IPS-15b (cell line): ENCODE measurements around the gene SCUBE3.
A peak's percentile ranks its signal among the peaks of the same experiment; 100 is the strongest.

Experiments
- H3K27me3 ChIP-seq: one replicate; pipeline ENCODE4 v1.6.1; 2013; ENCODE audit warnings: low read length; ENCODE audit not compliant: control insufficient read depth, insufficient read depth
- H3K36me3 ChIP-seq: one replicate; pipeline ENCODE4 v1.6.1; 2013; ENCODE audit warnings: low read length; ENCODE audit not compliant: control insufficient read depth, insufficient read depth
- H3K4me1 ChIP-seq: one replicate; pipeline ENCODE4 v1.6.1; 2013; ENCODE audit warnings: mild to moderate bottlenecking, low read length; ENCODE audit not compliant: control insufficient read depth, insufficient read depth
- H3K4me3 ChIP-seq: one replicate; pipeline ENCODE4 v1.5.1; 2013; ENCODE audit warnings: low read depth, low read length
- H3K9ac ChIP-seq: one replicate; pipeline ENCODE4 v1.6.1; 2013; ENCODE audit warnings: low read depth, mild to moderate bottlenecking, low read length
- H3K9me3 ChIP-seq: one replicate; pipeline ENCODE4 v1.6.1; 2013; ENCODE audit warnings: mild to moderate bottlenecking, low read length; ENCODE audit not compliant: control insufficient read depth, insufficient read depth

SCUBE3 gene

GRCh38 chr6:35213824-35214756, at the start of gene SCUBE3:
Gene SCUBE3 (plus strand): TSS chr6:35213956. CDS start chr6:35214419, 463 bp downstream.
- no peak within 1 kb of the TSS for H3K9ac ChIP-seq
- peaks cover 82% of the 10 kb centered on the region for H3K27me3 ChIP-seq
- no peaks in the 10 kb centered on the region for H3K9me3 ChIP-seq
- H3K4me1 ChIP-seq = peaks cover 33% of the 10 kb centered on the region
- no peaks in the 10 kb centered on the region for H3K36me3 ChIP-seq
- peak within 1 kb of the TSS; percentile 75 for H3K4me3 ChIP-seq

GRCh38 chr6:35164277-35164676, 49.5 kb upstream of the SCUBE3 start:
- H3K4me1 ChIP-seq = peaks cover 7% of the 10 kb centered on the region
- H3K9ac ChIP-seq = no peak overlapping the region
- H3K9me3 ChIP-seq = no peaks in the 10 kb centered on the region
- H3K27me3 ChIP-seq = peaks cover 6% of the 10 kb centered on the region
- H3K4me3 ChIP-seq = no peak overlapping the region
- no peaks in the 10 kb centered on the region for H3K36me3 ChIP-seq

GRCh38 chr6:35164868-35165267, 48.9 kb upstream of the SCUBE3 start:
- no peak overlapping the region for H3K4me3 ChIP-seq
- H3K9me3 ChIP-seq = no peaks in the 10 kb centered on the region
- peaks cover 7% of the 10 kb centered on the region for H3K4me1 ChIP-seq
- peaks cover 6% of the 10 kb centered on the region for H3K27me3 ChIP-seq
- no peak overlapping the region for H3K9ac ChIP-seq
- H3K36me3 ChIP-seq = no peaks in the 10 kb centered on the region

GRCh38 chr6:35165630-35166071, 48.1 kb upstream of the SCUBE3 start:
- peaks cover 7% of the 10 kb centered on the region for H3K4me1 ChIP-seq
- peaks cover 6% of the 10 kb centered on the region for H3K27me3 ChIP-seq
- no peaks in the 10 kb centered on the region for H3K9me3 ChIP-seq
- no peaks in the 10 kb centered on the region for H3K36me3 ChIP-seq
- no peak overlapping the region for H3K9ac ChIP-seq
- H3K4me3 ChIP-seq = no peak overlapping the region

GRCh38 chr6:35166116-35166515, 47.6 kb upstream of the SCUBE3 start:
- H3K9ac ChIP-seq = no peak overlapping the region

GRCh38 chr6:35166520-35166919, 47.2 kb upstream of the SCUBE3 start:
- Histone ChIP-seq H3K27me3 (peaks cover 2% of the 10 kb centered on the region), H3K4me3 (no peak overlapping the region), H3K9me3 (no peaks in the 10 kb centered on the region), H3K9ac (no peak overlapping the region), H3K4me1 (peaks cover 7% of the 10 kb centered on the region), H3K36me3 (no peaks in the 10 kb centered on the region)

More at GRCh38 chr6:35166116-35166515, 47.6 kb upstream of the SCUBE3 start:
- Histone ChIP-seq H3K4me3 (no peak overlapping the region), H3K4me1 (peaks cover 7% of the 10 kb centered on the region), H3K9me3 (no peaks in the 10 kb centered on the region), H3K27me3 (peaks cover 2% of the 10 kb centered on the region), H3K36me3 (no peaks in the 10 kb centered on the region)

- Histone ChIP-seq H3K9ac (no peak overlapping the region), H3K4me1 (peaks cover 7% of the 10 kb centered on the region), H3K9me3 (no peaks in the 10 kb centered on the region), H3K4me3 (no peak overlapping the region), H3K27me3 (peaks cover 2% of the 10 kb centered on the region), H3K36me3 (no peaks in the 10 kb centered on the region)
These were observed 46.3 kb upstream of the SCUBE3 start for GRCh38 chr6:35167505-35167904.

GRCh38 chr6:35168461-35168861, 45.3 kb upstream of the SCUBE3 start:
- no peak overlapping the region for H3K4me3 ChIP-seq
- peaks cover 2% of the 10 kb centered on the region for H3K27me3 ChIP-seq
- no peaks in the 10 kb centered on the region for H3K36me3 ChIP-seq
- H3K9ac ChIP-seq = no peak overlapping the region
- H3K4me1 ChIP-seq = peaks cover 7% of the 10 kb centered on the region
- no peaks in the 10 kb centered on the region for H3K9me3 ChIP-seq

GRCh38 chr6:35170166-35170565, 43.6 kb upstream of the SCUBE3 start:
- Histone ChIP-seq H3K9me3 (no peaks in the 10 kb centered on the region), H3K27me3 (no peaks in the 10 kb centered on the region), H3K4me1 (peaks cover 7% of the 10 kb centered on the region), H3K9ac (no peak overlapping the region), H3K4me3 (no peak overlapping the region), H3K36me3 (no peaks in the 10 kb centered on the region)

GRCh38 chr6:35170891-35171290, 42.9 kb upstream of the SCUBE3 start:
- H3K27me3 ChIP-seq = no peaks in the 10 kb centered on the region
- H3K36me3 ChIP-seq = no peaks in the 10 kb centered on the region
- H3K4me3 ChIP-seq = no peak overlapping the region

GRCh38 chr6:35173044-35173426, 40.7 kb upstream of the SCUBE3 start:
- Histone ChIP-seq H3K4me1 (no peaks in the 10 kb centered on the region), H3K27me3 (no peaks in the 10 kb centered on the region), H3K9ac (no peak overlapping the region), H3K36me3 (no peaks in the 10 kb centered on the region), H3K9me3 (no peaks in the 10 kb centered on the region), H3K4me3 (no peak overlapping the region)

More at GRCh38 chr6:35170891-35171290, 42.9 kb upstream of the SCUBE3 start:
- Histone ChIP-seq H3K9me3 (no peaks in the 10 kb centered on the region), H3K9ac (no peak overlapping the region), H3K4me1 (peaks cover 5% of the 10 kb centered on the region)
